ENCODE measurements around the gene PLA2G4A. TPM values are rescaled to one million over a fixed set of nuclear protein-coding genes. Genes with fewer than 3 reads are reported as not detected.

Gene PLA2G4A
- total RNA-seq (36.8 TPM), polyA plus RNA-seq (23.3 TPM)

DNA sequence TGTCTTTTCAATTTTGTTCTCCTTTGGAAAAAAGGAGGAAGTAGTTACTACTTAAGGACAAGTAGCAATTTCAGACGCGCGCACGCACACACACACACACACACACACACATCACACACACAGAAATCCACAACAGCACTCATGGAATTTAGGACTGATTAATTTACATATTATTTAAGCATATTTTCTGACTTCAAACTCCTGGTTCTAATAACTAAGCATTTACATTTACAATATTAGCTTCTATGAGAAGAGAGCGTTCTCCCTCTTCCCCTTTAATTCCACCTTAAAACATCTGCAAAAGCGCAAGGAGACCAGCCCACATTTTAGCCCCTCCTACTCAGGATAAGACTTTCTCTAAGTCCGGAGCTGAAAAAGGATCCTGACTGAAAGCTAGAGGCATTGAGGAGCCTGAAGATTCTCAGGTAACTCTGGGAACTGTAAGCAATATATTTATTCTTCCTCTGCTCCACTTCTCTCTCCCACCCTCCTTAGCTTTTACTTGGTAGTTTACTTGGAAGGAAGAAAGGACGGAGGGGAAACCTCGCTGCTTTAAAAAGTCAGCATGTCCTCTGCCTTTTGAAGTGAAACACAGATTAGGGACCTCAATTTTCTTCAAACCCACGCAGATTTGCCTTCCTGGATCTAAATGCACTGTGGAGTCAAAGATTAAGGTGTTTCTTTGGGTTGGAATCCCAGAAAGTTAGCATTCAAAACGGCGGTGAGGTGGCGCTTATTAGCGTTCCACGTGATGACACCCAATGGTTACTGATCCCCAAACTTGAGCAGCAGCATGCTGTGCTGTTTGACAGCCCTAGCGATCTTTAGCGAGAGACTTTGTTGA, at the start of gene PLA2G4A:
Gene PLA2G4A, plus strand, starts transcription at position 339 of the 844 bp plus-strand sequence. CDS start 25,406 bp downstream, outside the sequence.
- Histone ChIP-seq H3K4me1 (ENCODE audit: insufficient read depth) (no peaks in the 10 kb centered on the region), H3K27ac (ENCODE audit: low read depth) (peak within 1 kb of the TSS; percentile 78), H3K36me3 (ENCODE audit: insufficient read depth) (no peaks in the 10 kb centered on the region), H3K4me3 (ENCODE audit: low read depth, low read length) (peak within 1 kb of the TSS; percentile 73)
- WGBS, result 4% methylated on average over 17 of the region's 17 CpGs
- DNase-seq (ENCODE audit: extremely low spot score), result peak; percentile 69

- Histone ChIP-seq H3K27ac (ENCODE audit: low read depth) (no peak overlapping the region), H3K4me3 (ENCODE audit: low read depth, low read length) (no peak overlapping the region), H3K4me1 (ENCODE audit: insufficient read depth) (no peaks in the 10 kb centered on the region), H3K36me3 (ENCODE audit: insufficient read depth) (no peaks in the 10 kb centered on the region)
- DNase-seq (ENCODE audit: extremely low spot score), result no peak
Observed at GRCh38 chr1:186780076-186780475, 48.7 kb upstream of the PLA2G4A start.

DNA sequence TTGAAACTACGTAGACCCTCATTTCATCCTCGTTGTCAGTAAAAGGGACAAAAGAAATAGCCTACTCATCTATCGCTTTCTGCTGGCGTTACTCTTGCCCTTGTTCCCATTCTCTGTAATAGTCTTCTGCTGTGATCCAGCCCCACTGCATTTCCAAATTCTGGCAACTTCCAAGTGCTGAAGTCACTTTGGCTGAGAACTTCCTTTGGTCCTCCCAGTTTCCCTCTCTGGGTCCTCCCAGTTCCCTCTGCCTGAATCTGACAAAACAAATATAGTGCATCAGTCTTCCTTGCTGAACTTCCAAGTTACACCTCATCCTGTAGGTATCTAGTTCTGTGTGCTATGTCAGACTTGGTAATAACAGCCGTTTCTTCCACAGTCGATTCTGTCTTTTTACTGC, 47.0 kb upstream of the PLA2G4A start:
- H3K4me1 ChIP-seq (ENCODE audit: insufficient read depth), result no peaks in the 10 kb centered on the region
- H3K4me3 ChIP-seq (ENCODE audit: low read depth, low read length), result no peak overlapping the region
- WGBS, result 66% methylated on average over 6 of the region's 6 CpGs
- H3K36me3 ChIP-seq (ENCODE audit: insufficient read depth), result no peaks in the 10 kb centered on the region
- no peak for DNase-seq (ENCODE audit: extremely low spot score)
- H3K27ac ChIP-seq (ENCODE audit: low read depth), result no peak overlapping the region

DNA sequence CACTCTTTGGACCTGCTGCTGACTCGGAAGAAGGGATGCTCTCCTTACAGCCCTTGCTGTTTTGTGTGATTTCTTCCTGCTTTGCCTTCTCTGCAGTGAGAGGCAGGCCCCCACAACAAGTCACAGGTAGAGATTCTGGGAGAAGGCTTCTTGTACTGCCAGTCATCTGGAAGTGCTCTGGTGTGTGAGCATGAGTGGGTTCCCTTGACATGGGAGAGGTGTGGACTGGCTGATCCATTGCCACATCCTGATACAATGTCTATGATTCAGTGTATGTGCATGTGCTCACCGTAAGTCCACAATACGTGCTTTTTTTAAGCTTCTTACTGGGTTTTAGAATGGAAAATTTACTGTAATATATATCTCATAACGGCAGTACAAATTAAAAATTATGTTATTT, 46.0 kb upstream of the PLA2G4A start:
- H3K4me3 ChIP-seq (ENCODE audit: low read depth, low read length), result no peak overlapping the region
- DNase-seq (ENCODE audit: extremely low spot score), result no peak
- no peaks in the 10 kb centered on the region for H3K4me1 ChIP-seq (ENCODE audit: insufficient read depth)
- no peaks in the 10 kb centered on the region for H3K36me3 ChIP-seq (ENCODE audit: insufficient read depth)
- 59% methylated on average over 4 of the region's 4 CpGs for WGBS
- no peak overlapping the region for H3K27ac ChIP-seq (ENCODE audit: low read depth)

DNA sequence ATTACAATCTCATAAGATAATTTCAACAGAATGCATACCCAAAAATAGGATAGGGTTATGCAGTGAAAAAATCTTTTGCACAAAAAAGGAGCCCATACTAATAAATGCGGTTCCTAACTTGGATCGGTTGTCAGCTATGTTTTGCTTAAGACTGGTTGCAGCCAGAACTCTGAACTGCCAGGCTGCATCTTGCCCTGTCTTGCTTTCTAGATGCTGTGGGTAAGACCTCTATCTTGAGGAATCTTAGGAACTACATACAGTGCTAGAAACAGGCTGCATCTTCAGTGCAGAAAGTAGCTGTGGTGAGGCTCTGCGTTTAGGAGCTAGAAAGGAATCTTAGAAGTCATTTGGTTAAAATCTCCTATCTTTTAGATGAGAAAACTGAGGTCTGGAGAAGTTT, 45.6 kb upstream of the PLA2G4A start:
- Histone ChIP-seq H3K27ac (ENCODE audit: low read depth) (no peak overlapping the region), H3K4me3 (ENCODE audit: low read depth, low read length) (no peak overlapping the region), H3K4me1 (ENCODE audit: insufficient read depth) (no peaks in the 10 kb centered on the region), H3K36me3 (ENCODE audit: insufficient read depth) (no peaks in the 10 kb centered on the region)
- DNase-seq (ENCODE audit: extremely low spot score), result no peak
- 43% methylated on average over 3 of the region's 3 CpGs for WGBS

- no peak for DNase-seq (ENCODE audit: extremely low spot score)
- Histone ChIP-seq H3K27ac (ENCODE audit: low read depth) (no peak overlapping the region), H3K4me1 (ENCODE audit: insufficient read depth) (no peaks in the 10 kb centered on the region), H3K4me3 (ENCODE audit: low read depth, low read length) (no peak overlapping the region), H3K36me3 (ENCODE audit: insufficient read depth) (no peaks in the 10 kb centered on the region)
- WGBS, result 72% methylated on average over 2 of the region's 2 CpGs
Observed at GRCh38 chr1:186785503-186785902, 43.2 kb upstream of the PLA2G4A start.

- DNase-seq (ENCODE audit: extremely low spot score), result no peak
- H3K27ac ChIP-seq (ENCODE audit: low read depth), result no peak overlapping the region
- WGBS, result 87% methylated on average over 1 of the region's 1 CpG
- no peaks in the 10 kb centered on the region for H3K4me1 ChIP-seq (ENCODE audit: insufficient read depth)
- no peaks in the 10 kb centered on the region for H3K36me3 ChIP-seq (ENCODE audit: insufficient read depth)
- H3K4me3 ChIP-seq (ENCODE audit: low read depth, low read length), result no peak overlapping the region
Observed at GRCh38 chr1:186790101-186790500, 38.6 kb upstream of the PLA2G4A start.

- WGBS, result 89% methylated on average over 7 of the region's 7 CpGs
Observed at GRCh38 chr1:186792870-186793581, 35.7 kb upstream of the PLA2G4A start.

GRCh38 chr1:186793582-186793927, 35.2 kb upstream of the PLA2G4A start:
- WGBS, result 46% methylated on average over 1 of the region's 1 CpG
- Histone ChIP-seq H3K36me3 (ENCODE audit: insufficient read depth) (no peaks in the 10 kb centered on the region), H3K4me1 (ENCODE audit: insufficient read depth) (no peaks in the 10 kb centered on the region), H3K27ac (ENCODE audit: low read depth) (no peak overlapping the region), H3K4me3 (ENCODE audit: low read depth, low read length) (no peak overlapping the region)
- DNase-seq (ENCODE audit: extremely low spot score), result no peak

More at GRCh38 chr1:186792870-186793581, 35.7 kb upstream of the PLA2G4A start:
- DNase-seq (ENCODE audit: extremely low spot score), result no peak
- H3K36me3 ChIP-seq (ENCODE audit: insufficient read depth), result no peaks in the 10 kb centered on the region
- no peak overlapping the region for H3K27ac ChIP-seq (ENCODE audit: low read depth)
- no peaks in the 10 kb centered on the region for H3K4me1 ChIP-seq (ENCODE audit: insufficient read depth)
- no peak overlapping the region for H3K4me3 ChIP-seq (ENCODE audit: low read depth, low read length)

DNA sequence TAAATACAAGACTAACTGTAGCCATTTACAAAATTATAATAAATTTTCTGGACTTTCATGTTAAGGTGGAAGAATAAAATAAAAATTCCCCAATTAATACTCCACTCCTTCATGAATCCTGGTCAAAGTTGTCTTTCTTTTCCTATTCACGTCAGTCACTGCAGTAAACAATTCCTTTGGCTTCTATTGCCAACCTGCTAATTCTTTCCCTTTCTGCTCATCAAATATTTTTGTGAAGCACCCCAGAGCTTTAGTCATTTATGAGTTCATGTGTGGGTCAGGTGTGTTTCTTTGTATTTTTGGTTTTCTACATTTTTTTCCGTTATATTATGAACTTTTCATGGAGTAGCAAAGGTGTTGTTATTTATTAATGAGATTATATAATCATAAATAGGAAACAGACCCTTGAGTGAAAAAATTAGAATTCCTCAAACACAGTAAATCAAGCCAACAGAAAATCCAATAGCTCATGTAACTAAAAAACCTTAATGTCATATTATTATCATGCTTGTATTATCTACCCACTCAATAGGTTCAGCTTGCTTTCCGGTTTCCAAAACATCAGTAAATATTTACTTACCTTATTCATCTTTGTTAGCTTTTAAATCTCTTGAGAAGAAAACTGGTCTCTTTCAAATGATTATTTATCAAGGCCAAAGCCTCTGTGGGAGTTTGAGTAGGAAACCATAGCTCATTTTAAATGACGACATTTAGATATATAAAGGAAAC, 29.6 kb upstream of the PLA2G4A start:
- H3K4me3 ChIP-seq (ENCODE audit: low read depth, low read length), result no peak overlapping the region
- H3K36me3 ChIP-seq (ENCODE audit: insufficient read depth), result no peaks in the 10 kb centered on the region
- H3K4me1 ChIP-seq (ENCODE audit: insufficient read depth), result no peaks in the 10 kb centered on the region
- H3K27ac ChIP-seq (ENCODE audit: low read depth), result no peak overlapping the region
- no peak for DNase-seq (ENCODE audit: extremely low spot score)
- WGBS, result 73% methylated on average over 4 of the region's 4 CpGs

- no peaks in the 10 kb centered on the region for H3K36me3 ChIP-seq (ENCODE audit: insufficient read depth)
- DNase-seq (ENCODE audit: extremely low spot score), result no peak
Observed at GRCh38 chr1:186799689-186800054, 29.1 kb upstream of the PLA2G4A start.

DNA sequence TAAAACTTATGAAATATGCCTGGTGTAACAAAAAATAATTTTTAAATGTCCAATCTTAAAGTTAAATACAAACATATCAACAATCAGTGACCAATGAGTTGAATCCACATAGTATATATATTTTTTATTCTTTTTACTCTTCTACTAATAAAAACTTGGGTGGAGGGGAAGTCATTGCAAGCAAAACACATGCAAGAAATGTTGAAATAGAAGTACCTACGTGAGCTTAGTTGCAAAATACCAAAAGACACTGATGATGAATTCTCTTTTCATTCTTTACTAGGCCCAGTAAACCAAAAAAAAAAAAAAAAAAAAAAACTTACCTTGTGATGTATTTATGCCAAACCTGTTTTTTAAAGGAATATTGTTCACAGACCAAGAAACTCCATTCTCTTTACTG, 26.4 kb upstream of the PLA2G4A start:
- WGBS, result 82% methylated on average over 1 of the region's 1 CpG

More at GRCh38 chr1:186799689-186800054, 29.1 kb upstream of the PLA2G4A start:
- Histone ChIP-seq H3K27ac (ENCODE audit: low read depth) (no peak overlapping the region), H3K4me3 (ENCODE audit: low read depth, low read length) (no peak overlapping the region), H3K4me1 (ENCODE audit: insufficient read depth) (no peaks in the 10 kb centered on the region)

GRCh38 chr1:186804679-186805078, 24.1 kb upstream of the PLA2G4A start:
- H3K27ac ChIP-seq (ENCODE audit: low read depth), result no peak overlapping the region
- H3K36me3 ChIP-seq (ENCODE audit: insufficient read depth), result no peaks in the 10 kb centered on the region
- no peak overlapping the region for H3K4me3 ChIP-seq (ENCODE audit: low read depth, low read length)
- WGBS, result 94% methylated on average over 5 of the region's 5 CpGs
- no peak for DNase-seq (ENCODE audit: extremely low spot score)
- H3K4me1 ChIP-seq (ENCODE audit: insufficient read depth), result no peaks in the 10 kb centered on the region

More for the DNA sequence above, 26.4 kb upstream of the PLA2G4A start:
- Histone ChIP-seq H3K4me3 (ENCODE audit: low read depth, low read length) (no peak overlapping the region), H3K27ac (ENCODE audit: low read depth) (no peak overlapping the region), H3K4me1 (ENCODE audit: insufficient read depth) (no peaks in the 10 kb centered on the region), H3K36me3 (ENCODE audit: insufficient read depth) (no peaks in the 10 kb centered on the region)
- DNase-seq (ENCODE audit: extremely low spot score), result no peak

DNA sequence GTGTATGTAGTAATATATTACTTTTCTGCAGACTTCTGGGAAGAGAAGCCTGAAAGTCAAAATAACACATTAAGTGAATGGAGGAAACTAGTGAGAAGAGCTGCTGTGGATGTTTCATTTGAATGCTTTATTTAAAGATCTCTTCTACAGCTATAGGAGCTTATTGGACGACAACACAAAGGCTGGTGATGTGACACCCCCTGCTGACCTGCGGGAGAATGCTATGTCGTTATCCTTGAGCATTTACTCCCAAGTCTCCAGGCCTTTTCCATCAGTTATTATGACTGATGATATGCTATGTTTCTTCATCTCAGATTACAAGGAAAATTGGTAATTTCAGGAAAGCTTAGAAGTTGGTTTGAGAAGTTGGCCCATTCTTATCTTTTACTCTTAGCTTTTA, 22.3 kb upstream of the PLA2G4A start:
- Histone ChIP-seq H3K36me3 (ENCODE audit: insufficient read depth) (no peaks in the 10 kb centered on the region), H3K4me3 (ENCODE audit: low read depth, low read length) (no peak overlapping the region), H3K4me1 (ENCODE audit: insufficient read depth) (no peaks in the 10 kb centered on the region), H3K27ac (ENCODE audit: low read depth) (no peak overlapping the region)
- DNase-seq (ENCODE audit: extremely low spot score), result no peak
- WGBS, result 44% methylated on average over 3 of the region's 3 CpGs
